H9 (cell line): ENCODE results near the gene EVC. TPM values are rescaled to one million over a fixed set of nuclear protein-coding genes. Genes with fewer than 3 reads are reported as not detected.

Experiments used
- DNase-seq: peaks from one replicate; pipeline ENCODE4 v3.0.0-alpha.2; 2017
- H2AFZ ChIP-seq: one replicate; pipeline ENCODE4 v1.6.1; 2013; ENCODE audit warnings: mild to moderate bottlenecking, low read length, control low read depth, moderate library complexity
- H2AK5ac ChIP-seq: 2 replicates; pipeline ENCODE4 v1.6.1; 2013; ENCODE audit warnings: low read length, control low read depth, mixed read lengths; ENCODE audit not compliant: insufficient read length
- H2BK120ac ChIP-seq: one replicate; pipeline ENCODE4 v1.6.1; 2013; ENCODE audit warnings: low read depth, mild to moderate bottlenecking, low read length, control low read depth, inconsistent platforms; ENCODE audit not compliant: poor library complexity, severe bottlenecking
- H2BK12ac ChIP-seq: 2 replicates; pipeline ENCODE4 v1.6.1; 2013; ENCODE audit warnings: low read length, control low read depth, mixed read lengths, low read depth; ENCODE audit not compliant: insufficient read length
- H2BK15ac ChIP-seq: 2 replicates; pipeline ENCODE4 v1.6.1; 2013; ENCODE audit warnings: low read depth, low read length, control low read depth
- H2BK20ac ChIP-seq: one replicate; pipeline ENCODE4 v1.6.1; 2013; ENCODE audit warnings: low read depth, mild to moderate bottlenecking, low read length, control low read depth, inconsistent platforms; ENCODE audit not compliant: poor library complexity, severe bottlenecking
- H2BK5ac ChIP-seq: 2 replicates; pipeline ENCODE4 v1.6.1; 2013; ENCODE audit warnings: low read length, control low read depth, mixed read lengths; ENCODE audit not compliant: insufficient read length
- H3K14ac ChIP-seq: 2 replicates; pipeline ENCODE4 v1.6.1; 2013; ENCODE audit warnings: low read length, control low read depth; ENCODE audit not compliant: insufficient read depth
- H3K18ac ChIP-seq: 2 replicates; pipeline ENCODE4 v1.6.1; 2013; ENCODE audit warnings: low read depth, mild to moderate bottlenecking, mixed read lengths, low read length, control low read depth; ENCODE audit not compliant: insufficient read length
- H3K23ac ChIP-seq: 2 replicates; pipeline ENCODE4 v1.6.1; 2013; ENCODE audit warnings: low read length, control low read depth, mixed read lengths, low read depth; ENCODE audit not compliant: insufficient read length
- H3K23me2 ChIP-seq: 2 replicates; pipeline ENCODE4 v1.6.1; 2013; ENCODE audit warnings: low read depth, mild to moderate bottlenecking, mixed read lengths, low read length, control low read depth; ENCODE audit not compliant: insufficient read length, poor library complexity, severe bottlenecking
- H3K27ac ChIP-seq: 2 replicates; pipeline ENCODE4 v1.5.1; 2013; ENCODE audit warnings: low read length, control low read depth, mixed read lengths, low read depth; ENCODE audit not compliant: insufficient read length
- H3K27me3 ChIP-seq: 2 replicates; pipeline ENCODE4 v1.6.1; 2013; ENCODE audit warnings: low read length, control low read depth, inconsistent platforms; ENCODE audit not compliant: insufficient read depth
- H3K4ac ChIP-seq: 2 replicates; pipeline ENCODE4 v1.6.1; 2013; ENCODE audit warnings: low read depth, mild to moderate bottlenecking, control low read depth, inconsistent platforms, low read length, moderate library complexity
- H3K4me1 ChIP-seq: 2 replicates; pipeline ENCODE4 v1.6.1; 2013; ENCODE audit warnings: low read length, control low read depth, inconsistent platforms; ENCODE audit not compliant: insufficient read depth
- H3K4me2 ChIP-seq: 2 replicates; pipeline ENCODE4 v1.6.1; 2013; ENCODE audit warnings: low read length, control low read depth, mixed read lengths; ENCODE audit not compliant: insufficient read length, insufficient read depth
- H3K56ac ChIP-seq: 2 replicates; pipeline ENCODE4 v1.6.1; 2013; ENCODE audit warnings: low read depth, mild to moderate bottlenecking, mixed read lengths, low read length, control low read depth; ENCODE audit not compliant: insufficient read length
- H3K79me1 ChIP-seq: 2 replicates; pipeline ENCODE4 v1.6.1; 2013; ENCODE audit warnings: low read depth, mild to moderate bottlenecking, moderate library complexity, low read length, control low read depth, inconsistent platforms; ENCODE audit not compliant: insufficient read depth, poor library complexity, severe bottlenecking
- H3K79me2 ChIP-seq: 2 replicates; pipeline ENCODE4 v1.6.1; 2013; ENCODE audit warnings: low read length, control low read depth, inconsistent platforms; ENCODE audit not compliant: insufficient read depth
- H3K9ac ChIP-seq: 2 replicates; pipeline ENCODE4 v1.6.1; 2013; ENCODE audit warnings: low read length, control low read depth, mixed read lengths; ENCODE audit not compliant: insufficient read length; ENCODE audit errors: extremely low read depth
- H3K9me3 ChIP-seq: one replicate; pipeline ENCODE4 v1.6.1; 2013; ENCODE audit warnings: low read depth, low read length, inconsistent platforms; ENCODE audit not compliant: control insufficient read depth
- H3T11ph ChIP-seq: one replicate; pipeline ENCODE4 v1.6.1; 2013; ENCODE audit warnings: mild to moderate bottlenecking, low read length, control low read depth, inconsistent platforms
- H4K20me1 ChIP-seq: one replicate; pipeline ENCODE4 v1.6.1; 2013; ENCODE audit not compliant: control insufficient read depth, insufficient read length, insufficient read depth
- H4K5ac ChIP-seq: 2 replicates; pipeline ENCODE4 v1.6.1; 2013; ENCODE audit warnings: low read depth, mild to moderate bottlenecking, mixed read lengths, low read length, control low read depth; ENCODE audit not compliant: insufficient read length
- H4K8ac ChIP-seq: replicated peaks from 2 replicates; pipeline ENCODE4 v1.6.1; 2013; ENCODE audit warnings: low read length, control low read depth, mixed read lengths, low read depth; ENCODE audit not compliant: insufficient read length
- H4K91ac ChIP-seq: 2 replicates; pipeline ENCODE4 v1.6.1; 2013; ENCODE audit warnings: low read depth, mild to moderate bottlenecking, moderate library complexity, mixed read lengths, low read length, control low read depth; ENCODE audit not compliant: insufficient read length
- H3K27ac Mint-ChIP-seq, 3 experiments: 2 replicates in 2 of 3; 3 replicates in 1 of 3; pipeline ENCODE4 v1.8.0; 2020 to 2021; ENCODE audit warnings: mixed read lengths in 3 of 3, mild to moderate bottlenecking in 1 of 3, moderate library complexity in 1 of 3
- H3K27me3 Mint-ChIP-seq: 2 replicates; pipeline ENCODE4 v1.8.0; 2021; ENCODE audit warnings: low read depth, mild to moderate bottlenecking, moderate library complexity, mixed read lengths
- H3K36me3 Mint-ChIP-seq, 3 experiments: 2 replicates in 2 of 3; 3 replicates in 1 of 3; pipeline ENCODE4 v1.8.0; 2020 to 2021; ENCODE audit warnings: low read depth in 3 of 3, mixed read lengths in 3 of 3; ENCODE audit not compliant: insufficient read depth in 1 of 3
- H3K4me1 Mint-ChIP-seq, 2 experiments: 2 replicates each; pipeline ENCODE4 v1.8.0; 2020; ENCODE audit warnings: mixed read lengths in 2 of 2
- H3K4me3 Mint-ChIP-seq, 2 experiments: 2 replicates in 1 of 2; 3 replicates in 1 of 2; pipeline ENCODE4 v1.8.0; 2020 to 2021; ENCODE audit warnings: mild to moderate bottlenecking in 2 of 2, mixed read lengths in 2 of 2, moderate library complexity in 1 of 2
- H3K9me3 Mint-ChIP-seq, 2 experiments: 2 replicates in 1 of 2; 3 replicates in 1 of 2; pipeline ENCODE4 v1.8.0; 2020; ENCODE audit warnings: mild to moderate bottlenecking in 2 of 2, mixed read lengths in 2 of 2, moderate library complexity in 1 of 2
- CTCF ChIP-seq: fragments of 200-600 bp; sonication (generic); conservative IDR thresholded peaks from 3 replicates; pipeline ENCODE4 v1.8.0; 2021; ENCODE audit warnings: antibody characterized with exemption, mild to moderate bottlenecking
- WGBS: extraction: QIAGEN DNeasy Blood & Tissue Kit; methylation state at CpG from one replicate; pipeline ENCODE4 v1.1.7; 2013; ENCODE audit warnings: missing lambda C conversion rate, low lambda C conversion rate, mixed read lengths; ENCODE audit not compliant: insufficient read length; ENCODE audit errors: extremely low coverage; 5-methylcytosine and 5-hydroxymethylcytosine counted together
- total RNA-seq: library from RNA; stranded (reverse); gene quantifications from 2 replicates; pipeline ENCODE4 v1.2.1, GENCODE V29; 2021

Gene EVC
- total RNA-seq, 1 experiment from 2014 or later, result 10.1 TPM

GRCh38 chr4:5706486-5707290 lies 4.3 kb upstream of the EVC start:
- Histone ChIP-seq H3K79me2 (no peaks in the 10 kb centered on the region), H3K9ac (no peak overlapping the region), H3K4ac (no peak overlapping the region), H2BK5ac (no peak overlapping the region), H3K4me2 (no peak overlapping the region), H3K9me3 (peaks cover 10% of the 10 kb centered on the region), H2AFZ (no peak overlapping the region), H3K23ac (no peak overlapping the region), H2BK12ac (no peak overlapping the region), H4K8ac (no peak overlapping the region), H4K91ac (no peak overlapping the region), H2BK120ac (no peak overlapping the region), H3K14ac (no peak overlapping the region), H3K18ac (no peak overlapping the region), H2BK15ac (no peak overlapping the region), H3K4me1 (no peaks in the 10 kb centered on the region), H3K79me1 (no peaks in the 10 kb centered on the region), H2AK5ac (no peak overlapping the region), H4K20me1 (no peaks in the 10 kb centered on the region), H4K5ac (no peak overlapping the region), H2BK20ac (no peak overlapping the region), H3K23me2 (peaks cover 23% of the 10 kb centered on the region), H3K27me3 (no peaks in the 10 kb centered on the region), H3T11ph (no peak overlapping the region), H3K56ac (no peak overlapping the region), H3K27ac (no peak overlapping the region)
- no CpG with 5 or more reads among the region's 11 CpGs for WGBS
- Mint-ChIP-seq H3K27ac (no peak overlapping the region; a peak in 1 of 7 replicates), H3K36me3 (peaks cover 16 to 30% (median 29%) of the 10 kb centered on the region in 3 experiments), H3K9me3 (peaks cover 15 to 17% of the 10 kb centered on the region in 2 experiments), H3K27me3 (peaks cover 20% of the 10 kb centered on the region), H3K4me1 (peaks cover 15 to 25% of the 10 kb centered on the region in 2 experiments), H3K4me3 (peak overlapping the region; percentile 73 to 77)
- no peak for TF ChIP-seq CTCF
- no peak for DNase-seq
